ENCODE results near the gene WDR54. TPM values are rescaled to one million over a fixed set of nuclear protein-coding genes. Genes with fewer than 3 reads are reported as not detected.
A peak's percentile ranks its signal among the peaks of the same experiment; 100 is the strongest.
"Not testable (repeated sequence)": the region's sequence is repeated elsewhere in the genome, so short reads cannot be mapped to it uniquely, and the experiment has no call there.

WDR54 gene
- total RNA-seq, 1 donor from 2014 or later: 2.2 TPM

GRCh38 chr2:74462786-74463105, 41.2 kb downstream of the WDR54 start:
- intact Hi-C loops (cut with DNase I): no loop called here
- no peak for ATAC-seq (ENCODE audit: poor library complexity)
- DNase-seq: no peak

GRCh38 chr2:74464406-74464805, 42.9 kb downstream of the WDR54 start:
- intact Hi-C loops (cut with DNase I): no loop called here
- DNase-seq: no peak
- peak; percentile 1 for ATAC-seq (ENCODE audit: poor library complexity)

DNA sequence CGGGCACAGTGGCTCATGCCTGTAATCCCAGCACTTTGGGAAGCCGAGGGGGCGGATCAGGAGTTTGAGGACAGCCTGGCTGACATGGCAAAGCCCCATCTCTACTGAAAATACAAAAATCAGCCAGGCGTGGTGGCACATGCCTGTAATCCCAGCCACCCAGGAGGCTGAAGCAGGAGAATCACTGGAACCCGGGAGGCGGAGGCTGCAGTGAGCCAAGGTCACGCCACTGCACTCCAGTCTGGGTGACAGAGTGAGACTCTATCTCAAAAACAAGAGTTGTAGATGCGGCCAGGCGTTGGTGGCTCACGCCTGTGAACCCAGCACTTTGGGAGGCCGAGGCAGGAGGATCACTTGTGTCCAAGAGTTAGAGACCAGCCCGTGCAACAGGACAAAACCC, 49.2 kb downstream of the WDR54 start:
- intact Hi-C loops (cut with DNase I); ATAC-seq (ENCODE audit: poor library complexity); DNase-seq: not testable (repeated sequence)

DNA sequence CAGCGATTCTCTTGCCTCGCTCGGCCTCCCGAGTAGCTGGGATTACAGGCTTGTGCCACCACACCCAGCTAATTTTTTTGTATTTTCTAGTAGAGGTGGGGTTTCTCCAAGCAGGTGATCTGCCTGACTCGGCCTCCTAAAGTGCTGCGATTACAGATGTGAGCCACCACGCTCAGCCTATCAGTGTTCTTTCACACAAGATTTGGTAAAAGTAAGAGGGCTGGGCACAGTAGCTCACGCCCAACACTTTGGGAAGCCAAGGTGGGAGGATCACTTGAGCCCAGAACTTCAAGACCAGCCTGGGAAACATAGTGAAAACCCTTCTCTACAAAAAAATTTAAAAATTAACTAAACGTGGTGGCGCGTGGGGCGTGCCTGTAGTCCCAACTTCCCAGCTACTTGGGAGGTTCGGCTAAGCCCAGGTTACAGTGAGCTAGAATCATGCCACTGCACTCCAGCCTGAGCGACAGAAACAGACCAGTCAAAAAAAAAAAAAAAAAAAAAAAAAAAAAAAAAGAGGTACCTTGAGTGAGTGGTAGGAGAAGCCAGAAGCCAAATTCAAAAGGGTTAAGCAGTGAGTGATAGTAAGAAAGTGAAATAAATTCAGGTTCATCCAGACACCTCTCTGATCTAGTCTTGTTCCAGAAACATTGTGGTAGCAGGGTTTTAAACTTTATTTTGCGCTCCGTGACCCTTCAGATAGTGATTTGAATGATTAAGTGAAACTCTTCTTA, 50.0 kb downstream of the WDR54 start:
- DNase-seq (no peak), ATAC-seq (ENCODE audit: poor library complexity) (no peak)
- intact Hi-C loops (cut with DNase I): no loop called here

- ATAC-seq (ENCODE audit: poor library complexity) (peak; percentile 97), DNase-seq (peak; percentile 97)
- intact Hi-C loops (cut with DNase I): no loop called here
These were observed 50.8 kb downstream of the WDR54 start, which contains the start of gene MRPL53 for GRCh38 chr2:74472086-74472944. Gene MRPL53, minus strand, starts transcription at chr2:74472680. Its CDS starts 20 bp downstream, at chr2:74472660.

GRCh38 chr2:74472945-74473258, 51.4 kb downstream of the WDR54 start:
- ATAC-seq (ENCODE audit: poor library complexity) (peak; percentile 6), DNase-seq (no peak)
- intact Hi-C loops (cut with DNase I): no loop called here

- DNase-seq (no peak), ATAC-seq (ENCODE audit: poor library complexity) (no peak)
- intact Hi-C loops (cut with DNase I): no loop called here
These were observed 53.0 kb downstream of the WDR54 start for GRCh38 chr2:74474481-74474880.

DNA sequence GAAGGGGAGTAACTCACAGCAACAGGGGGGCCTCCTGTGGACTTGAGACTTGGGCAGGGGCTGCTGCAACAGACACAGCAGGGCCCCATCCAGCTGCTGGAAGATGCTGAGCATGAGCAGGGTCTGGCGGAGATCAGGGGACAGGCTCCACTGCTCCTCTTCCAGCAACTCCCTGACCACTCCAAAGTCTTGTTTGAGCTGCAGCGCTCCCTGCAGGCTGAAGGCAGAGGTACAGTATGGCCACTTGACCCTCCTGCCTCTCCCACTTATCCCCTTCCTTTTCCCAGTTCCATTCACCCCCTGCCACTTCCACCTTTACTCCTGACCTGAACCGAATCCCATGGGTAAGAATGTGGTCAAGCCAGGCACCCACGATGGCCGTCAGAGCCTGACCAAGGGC, 53.4 kb downstream of the WDR54 start:
- intact Hi-C loops (cut with DNase I): no loop called here
- ATAC-seq (ENCODE audit: poor library complexity): no peak
- DNase-seq: no peak

Other genes with a start within 250 kb of the WDR54 start
- gene MOB1A, start 242.9 kb upstream of the WDR54 start, total RNA-seq: 53.1 TPM
- 19.0 TPM for gene MTHFD2, start 223.1 kb upstream of the WDR54 start, total RNA-seq
- gene SLC4A5, start 78.3 kb upstream of the WDR54 start, total RNA-seq: 1.3 TPM
- gene DCTN1, start 41.4 kb upstream of the WDR54 start, total RNA-seq: 149 TPM
- 0.62 TPM for gene C2orf81, start 111 bp upstream of the WDR54 start, total RNA-seq
- 17.8 TPM for gene RTKN, start 20.2 kb downstream of the WDR54 start, total RNA-seq
- 19.6 TPM for gene INO80B, start 33.4 kb downstream of the WDR54 start, total RNA-seq
- 42.4 TPM for gene WBP1, start 36.7 kb downstream of the WDR54 start, total RNA-seq
- gene MOGS, start 43.7 kb downstream of the WDR54 start, total RNA-seq: 19.2 TPM
- gene MRPL53, start 51.0 kb downstream of the WDR54 start, total RNA-seq: 159 TPM
- gene CCDC142, start 61.3 kb downstream of the WDR54 start, total RNA-seq: 7.2 TPM
- 8.4 TPM for gene TTC31, start 61.4 kb downstream of the WDR54 start, total RNA-seq
- 0.16 TPM for gene LBX2, start 77.9 kb downstream of the WDR54 start, total RNA-seq
- 20.3 TPM for gene PCGF1, start 86.0 kb downstream of the WDR54 start, total RNA-seq
- gene TLX2, start 92.7 kb downstream of the WDR54 start, total RNA-seq: not detected
- gene DQX1, start 104.5 kb downstream of the WDR54 start, total RNA-seq: not detected
- gene AUP1, start 108.0 kb downstream of the WDR54 start, total RNA-seq: 43.2 TPM
- gene HTRA2, start 108.2 kb downstream of the WDR54 start, total RNA-seq: 28.5 TPM
- 3.6 TPM for gene LOXL3, start 132.2 kb downstream of the WDR54 start, total RNA-seq
- 3.8 TPM for gene DOK1, start 133.0 kb downstream of the WDR54 start, total RNA-seq
- gene M1AP, start 226.6 kb downstream of the WDR54 start, total RNA-seq: not detected
- gene SEMA4F, start 232.5 kb downstream of the WDR54 start, total RNA-seq: 3.5 TPM